ENCODE results near the gene TEKTIP1. TPM values are rescaled to one million over a fixed set of nuclear protein-coding genes. Genes with fewer than 3 reads are reported as not detected.

TEKTIP1 gene
- total and polyA plus RNA-seq, 12 donors, result 0.09 to 1.3 (median 0.79) TPM; not detected in 1

DNA sequence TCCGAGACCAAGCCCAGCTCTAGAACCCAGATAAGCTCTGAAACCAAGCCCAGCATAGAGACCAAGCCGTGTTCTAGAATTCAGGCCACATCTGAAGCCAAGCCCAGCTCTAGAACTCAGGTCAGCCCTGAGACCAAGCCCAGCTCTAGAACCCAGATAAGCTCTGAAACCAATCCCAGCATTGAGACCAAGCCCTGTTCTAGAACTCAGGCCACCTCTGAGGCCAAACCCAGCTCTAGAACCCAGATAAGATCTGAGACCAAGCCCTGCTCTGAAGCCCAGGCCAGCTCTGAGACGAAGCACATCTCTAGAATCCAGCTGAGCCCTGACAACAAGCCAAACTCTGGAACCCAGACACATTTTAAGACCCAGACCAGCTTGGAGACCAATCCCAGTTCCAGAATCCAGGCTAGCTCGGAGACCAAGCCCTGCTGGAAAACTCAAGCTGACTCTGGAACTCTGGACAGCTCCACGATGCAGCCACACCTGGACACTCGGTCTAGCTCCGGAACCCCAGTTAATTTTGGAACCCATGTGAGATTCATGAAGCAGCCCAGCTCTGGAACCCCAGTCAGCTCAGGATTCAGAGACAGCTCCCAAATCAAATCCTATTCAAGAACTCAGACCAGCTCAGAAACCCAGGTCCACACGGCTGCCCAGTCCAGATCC lies 52.2 kb downstream of the TEKTIP1 start:
- H3K4me1 ChIP-seq, result peaks cover 0 to 15% (median 7%) of the 10 kb centered on the region in 9 donors
- no peak overlapping the region for H3K27ac ChIP-seq
- TF ChIP-seq, protein P1, sequence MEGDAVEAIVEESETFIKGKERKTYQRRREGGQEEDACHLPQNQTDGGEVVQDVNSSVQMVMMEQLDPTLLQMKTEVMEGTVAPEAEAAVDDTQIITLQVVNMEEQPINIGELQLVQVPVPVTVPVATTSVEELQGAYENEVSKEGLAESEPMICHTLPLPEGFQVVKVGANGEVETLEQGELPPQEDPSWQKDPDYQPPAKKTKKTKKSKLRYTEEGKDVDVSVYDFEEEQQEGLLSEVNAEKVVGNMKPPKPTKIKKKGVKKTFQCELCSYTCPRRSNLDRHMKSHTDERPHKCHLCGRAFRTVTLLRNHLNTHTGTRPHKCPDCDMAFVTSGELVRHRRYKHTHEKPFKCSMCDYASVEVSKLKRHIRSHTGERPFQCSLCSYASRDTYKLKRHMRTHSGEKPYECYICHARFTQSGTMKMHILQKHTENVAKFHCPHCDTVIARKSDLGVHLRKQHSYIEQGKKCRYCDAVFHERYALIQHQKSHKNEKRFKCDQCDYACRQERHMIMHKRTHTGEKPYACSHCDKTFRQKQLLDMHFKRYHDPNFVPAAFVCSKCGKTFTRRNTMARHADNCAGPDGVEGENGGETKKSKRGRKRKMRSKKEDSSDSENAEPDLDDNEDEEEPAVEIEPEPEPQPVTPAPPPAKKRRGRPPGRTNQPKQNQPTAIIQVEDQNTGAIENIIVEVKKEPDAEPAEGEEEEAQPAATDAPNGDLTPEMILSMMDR (IDR thresholded peaks at IDR 0.05), result no peak
- no peak for DNase-seq
- no peak for ATAC-seq
- no peak overlapping the region for H3K4me3 ChIP-seq
- peaks cover 0 to 7% (median 2%) of the 10 kb centered on the region in 7 donors for H3K27me3 ChIP-seq
- intact Hi-C loops (cut with DNase I), result no loop called here
- no peaks in the 10 kb centered on the region for H3K9me3 ChIP-seq
- peaks cover 0 to 22% (median 0%) of the 10 kb centered on the region in 9 donors for H3K36me3 ChIP-seq
- WGBS, 2 donors, result 92 to 94% methylated on average over 8 of the region's 8 CpGs

DNA sequence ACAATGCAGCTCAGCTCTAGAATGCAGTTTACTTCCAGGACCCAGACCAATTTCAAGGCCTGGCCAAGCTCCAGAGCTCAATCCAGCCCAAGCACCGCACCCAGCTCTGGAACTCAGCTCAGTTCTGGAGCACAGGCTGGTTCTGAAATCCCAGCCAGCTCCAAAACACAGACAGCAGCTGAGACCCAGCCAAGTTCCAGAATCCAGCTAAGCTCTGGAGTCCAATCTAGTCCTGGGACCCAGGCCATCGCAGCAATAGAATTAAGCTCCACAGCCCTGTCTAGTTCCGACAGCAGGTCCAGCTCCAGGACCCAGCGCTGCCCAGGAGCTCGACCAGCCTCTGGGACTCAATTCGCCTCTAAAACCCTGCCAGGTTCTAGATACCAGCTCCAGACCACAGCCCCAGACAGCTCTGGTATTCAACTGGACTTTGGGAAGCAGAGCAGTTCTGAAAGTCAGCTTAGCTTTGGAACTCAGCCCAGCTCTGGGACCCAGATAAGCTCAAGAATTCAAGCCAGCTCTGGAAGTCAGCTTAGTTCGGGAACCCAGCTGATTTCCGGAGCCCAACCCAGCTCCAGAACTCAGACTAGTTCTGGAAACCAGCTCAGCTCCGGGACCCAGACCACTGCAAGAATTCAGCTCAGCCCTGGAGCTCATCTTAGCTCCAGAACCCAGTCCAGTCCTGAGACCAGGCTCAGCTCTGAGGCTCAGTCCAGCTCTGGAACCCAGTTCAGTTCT lies 53.1 kb downstream of the TEKTIP1 start:
- TF ChIP-seq, protein P1 (IDR thresholded peaks at IDR 0.05), result no peak
- peaks cover 0 to 7% (median 0%) of the 10 kb centered on the region in 9 donors for H3K4me1 ChIP-seq
- peak overlapping the region in 1 of 10 donors; percentile 25 for H3K27ac ChIP-seq
- DNase-seq, result no peak
- H3K4me3 ChIP-seq, result no peak overlapping the region
- peak; percentile 24 to 72 (median 56) for ATAC-seq
- intact Hi-C loops (cut with DNase I), result no loop called here
- peaks cover 0 to 26% (median 0%) of the 10 kb centered on the region in 9 donors for H3K36me3 ChIP-seq
- 65 to 72% methylated on average over 9 of the region's 9 CpGs for WGBS, 2 donors
- H3K27me3 ChIP-seq, result no peaks in the 10 kb centered on the region
- no peaks in the 10 kb centered on the region for H3K9me3 ChIP-seq

DNA sequence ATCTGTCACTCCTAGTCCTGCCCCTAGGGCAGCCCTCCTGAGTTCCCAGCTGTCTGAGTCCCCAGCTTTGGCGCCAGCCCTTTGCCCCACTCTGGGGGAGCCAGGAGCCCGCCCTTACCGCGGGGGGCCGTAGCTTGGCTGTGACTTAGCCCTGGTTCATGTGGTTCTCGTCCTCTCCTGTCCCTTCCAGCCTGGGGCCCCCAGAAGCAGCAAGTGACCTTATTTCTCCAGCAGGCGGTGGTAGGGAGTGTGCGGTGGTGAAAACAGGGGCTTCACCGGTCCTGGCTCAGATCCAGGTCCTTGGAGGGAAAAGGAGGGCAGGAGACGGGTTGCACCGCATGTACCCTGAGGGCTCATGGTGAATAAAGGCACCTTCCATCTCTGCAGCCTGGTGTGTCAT lies 54.2 kb downstream of the TEKTIP1 start:
- WGBS, 2 donors, result 41 to 44% methylated on average over 11 of the region's 11 CpGs

More for the DNA sequence above, 54.2 kb downstream of the TEKTIP1 start:
- ATAC-seq (no peak), DNase-seq (no peak)
- Histone ChIP-seq H3K9me3 (no peaks in the 10 kb centered on the region), H3K4me1 (peaks cover 0 to 4% (median 0%) of the 10 kb centered on the region in 9 donors), H3K27ac (no peak overlapping the region), H3K4me3 (no peak overlapping the region), H3K27me3 (no peaks in the 10 kb centered on the region), H3K36me3 (peaks cover 0 to 26% (median 0%) of the 10 kb centered on the region in 9 donors)
- TF ChIP-seq, protein P1 (IDR thresholded peaks at IDR 0.05), result no peak
- intact Hi-C loops (cut with DNase I), result no loop called here

Other genes with a start within 250 kb of the TEKTIP1 start
- 100 to 1,000 TPM; 132 to 217 (median 161) TPM for gene NFIC, start 172.6 kb upstream of the TEKTIP1 start, total RNA-seq
- gene NFIC, start 172.6 kb upstream of the TEKTIP1 start, polyA plus RNA-seq, result 100 to 1,000 TPM in 1 of 2 donors, 10 to 100 TPM in 1; 52.3 to 147 TPM
- gene SMIM24, start 58.6 kb upstream of the TEKTIP1 start, total RNA-seq, result not detected
- not detected for gene SMIM24, start 58.6 kb upstream of the TEKTIP1 start, polyA plus RNA-seq
- not detected for gene SMIM44, start 55.7 kb upstream of the TEKTIP1 start, total RNA-seq
- not detected for gene SMIM44, start 55.7 kb upstream of the TEKTIP1 start, polyA plus RNA-seq
- 10 to 100 TPM in 5 of 10 donors, 1 to 10 TPM in 5; 7.2 to 14.9 (median 9.4) TPM for gene DOHH, start 38.5 kb upstream of the TEKTIP1 start, total RNA-seq
- gene DOHH, start 38.5 kb upstream of the TEKTIP1 start, polyA plus RNA-seq, result 10 to 100 TPM; 13.2 to 30.4 TPM
- 10 to 100 TPM; 21.0 to 30.8 (median 27.1) TPM for gene FZR1, start 32.9 kb upstream of the TEKTIP1 start, total RNA-seq
- 10 to 100 TPM; 13.5 to 15.2 TPM for gene FZR1, start 32.9 kb upstream of the TEKTIP1 start, polyA plus RNA-seq
- 10 to 100 TPM; 11.6 to 41.3 (median 21.0) TPM for gene MFSD12, start 18.4 kb downstream of the TEKTIP1 start, total RNA-seq
- gene MFSD12, start 18.4 kb downstream of the TEKTIP1 start, polyA plus RNA-seq, result 10 to 100 TPM; 24.3 to 43.2 TPM
- 10 to 100 TPM; 19.5 to 49.3 (median 30.3) TPM for gene HMG20B, start 33.8 kb downstream of the TEKTIP1 start, total RNA-seq
- 10 to 100 TPM; 65.2 to 73.3 TPM for gene HMG20B, start 33.8 kb downstream of the TEKTIP1 start, polyA plus RNA-seq
- 1 to 10 TPM; 1.3 to 2.8 (median 2.1) TPM for gene GIPC3, start 46.3 kb downstream of the TEKTIP1 start, total RNA-seq
- 1 to 10 TPM in 1 of 2 donors, under 1 TPM in 1; 0.90 to 2.4 TPM for gene GIPC3, start 46.3 kb downstream of the TEKTIP1 start, polyA plus RNA-seq
- 1 to 10 TPM; 1.6 to 4.0 (median 3.0) TPM for gene TBXA2R, start 67.7 kb downstream of the TEKTIP1 start, total RNA-seq
- gene TBXA2R, start 67.7 kb downstream of the TEKTIP1 start, polyA plus RNA-seq, result 1 to 10 TPM; 2.9 to 3.4 TPM
- 10 to 100 TPM in 9 of 10 donors, 1 to 10 TPM in 1; 9.7 to 15.8 (median 12.1) TPM for gene CACTIN, start 87.6 kb downstream of the TEKTIP1 start, total RNA-seq
- 10 to 100 TPM; 15.8 to 17.6 TPM for gene CACTIN, start 87.6 kb downstream of the TEKTIP1 start, polyA plus RNA-seq
- 10 to 100 TPM; 28.2 to 46.6 (median 36.3) TPM for gene PIP5K1C, start 161.3 kb downstream of the TEKTIP1 start, total RNA-seq
- gene PIP5K1C, start 161.3 kb downstream of the TEKTIP1 start, polyA plus RNA-seq, result 10 to 100 TPM; 18.3 to 18.9 TPM
- under 1 TPM in 3 of 10 donors, not detected in 7; 0.15 to 0.49 (median 0.34) TPM for gene TJP3, start 169.2 kb downstream of the TEKTIP1 start, total RNA-seq
- gene TJP3, start 169.2 kb downstream of the TEKTIP1 start, polyA plus RNA-seq, result under 1 TPM in 1 of 2 donors, not detected in 1; 0.06 TPM
- gene APBA3, start 222.5 kb downstream of the TEKTIP1 start, total RNA-seq, result 10 to 100 TPM in 6 of 10 donors, 1 to 10 TPM in 4; 7.4 to 16.6 (median 10.7) TPM
- gene APBA3, start 222.5 kb downstream of the TEKTIP1 start, polyA plus RNA-seq, result 10 to 100 TPM; 20.0 to 22.6 TPM
- 10 to 100 TPM; 61.4 to 93.4 (median 67.0) TPM for gene MRPL54, start 223.5 kb downstream of the TEKTIP1 start, total RNA-seq
- 100 to 1,000 TPM; 124 TPM for gene MRPL54, start 223.5 kb downstream of the TEKTIP1 start, polyA plus RNA-seq
- not detected for gene RAX2, start 233.1 kb downstream of the TEKTIP1 start, total RNA-seq
- not detected for gene RAX2, start 233.1 kb downstream of the TEKTIP1 start, polyA plus RNA-seq
- 1 to 10 TPM in 1 of 10 donors, under 1 TPM in 9; 0.14 to 4.9 (median 0.44) TPM for gene MATK, start 247.2 kb downstream of the TEKTIP1 start, total RNA-seq
- 1 to 10 TPM in 1 of 2 donors, under 1 TPM in 1; 0.97 to 1.2 TPM for gene MATK, start 247.2 kb downstream of the TEKTIP1 start, polyA plus RNA-seq